NCI-H2171 treated with DMSO at 0.1 percent for 48 hours (cell line): Measurements from ENCODE around the gene PRIMA1.

ENCODE experiments used
- DNase-seq: peaks from one replicate; lab custom pipeline; 2025; lab: John Stamatoyannopoulos, UW

PRIMA1 gene

GRCh38 chr14:93712079-93712837 is 76.0 kb downstream of the PRIMA1 start:
- peak; percentile 30 for DNase-seq

- DNase-seq, result no peak
Measured at GRCh38 chr14:93709249-93709648, 79.0 kb downstream of the PRIMA1 start.

GRCh38 chr14:93708800-93709199 is 79.5 kb downstream of the PRIMA1 start:
- DNase-seq, result no peak

GRCh38 chr14:93708311-93708734 is 80.0 kb downstream of the PRIMA1 start:
- no peak for DNase-seq

GRCh38 chr14:93707475-93707874 is 80.8 kb downstream of the PRIMA1 start:
- DNase-seq, result no peak

GRCh38 chr14:93706360-93706955 is 81.8 kb downstream of the PRIMA1 start:
- DNase-seq, result no peak

- no peak for DNase-seq
Measured at GRCh38 chr14:93705513-93706156, 82.7 kb downstream of the PRIMA1 start.

- DNase-seq, result no peak
Measured at GRCh38 chr14:93703941-93704340, 84.3 kb downstream of the PRIMA1 start.

- no peak for DNase-seq
Measured at GRCh38 chr14:93702946-93703345, 85.3 kb downstream of the PRIMA1 start.

GRCh38 chr14:93701562-93701961 is 86.7 kb downstream of the PRIMA1 start:
- no peak for DNase-seq

GRCh38 chr14:93700928-93701327 is 87.4 kb downstream of the PRIMA1 start:
- DNase-seq, result no peak

GRCh38 chr14:93693914-93694313 is 94.4 kb downstream of the PRIMA1 start:
- DNase-seq, result no peak

- no peak for DNase-seq
Measured at GRCh38 chr14:93691042-93691780, 97.1 kb downstream of the PRIMA1 start.

- no peak for DNase-seq
Measured at GRCh38 chr14:93690146-93690545, 98.1 kb downstream of the PRIMA1 start.

GRCh38 chr14:93688820-93689219 is 99.5 kb downstream of the PRIMA1 start:
- no peak for DNase-seq

- no peak for DNase-seq
Measured at GRCh38 chr14:93688239-93688666, 100.0 kb downstream of the PRIMA1 start.

- DNase-seq, result no peak
Measured at GRCh38 chr14:93686268-93686667, 102.0 kb downstream of the PRIMA1 start.

GRCh38 chr14:93685121-93685895 is 103.0 kb downstream of the PRIMA1 start:
- no peak for DNase-seq

GRCh38 chr14:93683226-93683625 is 105.1 kb downstream of the PRIMA1 start:
- peak; percentile 99 for DNase-seq

GRCh38 chr14:93682459-93682858 is 105.8 kb downstream of the PRIMA1 start:
- DNase-seq, result no peak

GRCh38 chr14:93676416-93676958 is 111.8 kb downstream of the PRIMA1 start:
- DNase-seq, result no peak
